Smooth muscle cell (in vitro differentiated cells): ENCODE measurements around the gene ALDOC. TPM values are rescaled to one million over a fixed set of nuclear protein-coding genes. Genes with fewer than 3 reads are reported as not detected.
A peak's percentile ranks its signal among the peaks of the same experiment; 100 is the strongest.

ENCODE experiments used
- DNase-seq: peaks from one replicate; lab custom pipeline; 2025; ENCODE audit not compliant: unreplicated experiment; lab: John Stamatoyannopoulos, UW
- H2AFZ ChIP-seq: fragments of 200-600 bp; sonication (generic); 2 replicates; pipeline ENCODE4 v1.6.0; 2016; ENCODE audit warnings: antibody characterized with exemption, low read depth, mild to moderate bottlenecking
- H3F3A ChIP-seq: fragments of 200-600 bp; sonication (generic); 2 replicates; pipeline ENCODE4 v1.6.0; 2017; ENCODE audit warnings: antibody characterized with exemption, low read depth
- H3K27ac ChIP-seq: fragments of 200-600 bp; sonication (generic); 2 replicates; pipeline ENCODE4 v1.5.1; 2016; ENCODE audit warnings: low read depth, mild to moderate bottlenecking
- H3K27me3 ChIP-seq: fragments of 200-600 bp; sonication (generic); 2 replicates; pipeline ENCODE4 v1.6.1; 2016; ENCODE audit warnings: low read depth, mild to moderate bottlenecking
- H3K36me3 ChIP-seq: fragments of 200-600 bp; sonication (generic); 2 replicates; pipeline ENCODE4 v1.5.1; 2016; ENCODE audit warnings: low read depth
- H3K4me1 ChIP-seq: fragments of 200-600 bp; sonication (generic); 2 replicates; pipeline ENCODE4 v1.5.1; 2016; ENCODE audit warnings: low read depth
- H3K4me2 ChIP-seq: fragments of 200-600 bp; sonication (generic); 2 replicates; pipeline ENCODE4 v1.6.0; 2016; ENCODE audit warnings: mild to moderate bottlenecking
- H3K4me3 ChIP-seq: fragments of 200-600 bp; sonication (generic); 2 replicates; pipeline ENCODE4 v1.5.1; 2016; ENCODE audit warnings: mild to moderate bottlenecking
- H3K79me2 ChIP-seq: fragments of 200-600 bp; sonication (generic); 2 replicates; pipeline ENCODE4 v1.6.0; 2016; ENCODE audit warnings: low read depth, mild to moderate bottlenecking
- H3K9ac ChIP-seq: fragments of 200-600 bp; sonication (generic); 2 replicates; pipeline ENCODE4 v1.6.0; 2016; ENCODE audit warnings: low read depth
- H3K9me3 ChIP-seq: fragments of 200-600 bp; sonication (generic); replicated peaks from 2 replicates; pipeline ENCODE4 v1.5.1; 2016; ENCODE audit warnings: low read depth
- H4K20me1 ChIP-seq: fragments of 200-600 bp; sonication (generic); 2 replicates; pipeline ENCODE4 v1.6.0; 2016; ENCODE audit warnings: low read depth
- CTCF ChIP-seq: fragments of 200-600 bp; sonication (generic); IDR thresholded peaks from 2 replicates; pipeline ENCODE4 v1.5.1; 2017; ENCODE audit warnings: borderline replicate concordance, mild to moderate bottlenecking, antibody characterized with exemption; ENCODE audit not compliant: insufficient read depth, poor library complexity, severe bottlenecking
- WGBS: methylation state at CpG from one replicate; pipeline ENCODE4 v1.1.7; 2016; ENCODE audit warnings: low lambda C conversion rate; 5-methylcytosine and 5-hydroxymethylcytosine counted together
- polyA plus RNA-seq: library from polyadenylated mRNA; unstranded; fragments of >200 nt; fragmentation: Nextera tagmentation; extraction: Ambion mirVana; gene quantifications from 2 replicates; pipeline ENCODE4 v1.2.1, GENCODE V29; 2016
- total RNA-seq: library from RNA; depleted of rRNA; stranded (reverse); fragments of >200 nt; gene quantifications from 2 replicates; pipeline ENCODE4 v1.2.3, GENCODE V29; 2014

ALDOC gene
- 72.6 and 106 TPM in 2 replicates for total RNA-seq
- 61.7 and 71.5 TPM in 2 replicates for polyA plus RNA-seq

DNA sequence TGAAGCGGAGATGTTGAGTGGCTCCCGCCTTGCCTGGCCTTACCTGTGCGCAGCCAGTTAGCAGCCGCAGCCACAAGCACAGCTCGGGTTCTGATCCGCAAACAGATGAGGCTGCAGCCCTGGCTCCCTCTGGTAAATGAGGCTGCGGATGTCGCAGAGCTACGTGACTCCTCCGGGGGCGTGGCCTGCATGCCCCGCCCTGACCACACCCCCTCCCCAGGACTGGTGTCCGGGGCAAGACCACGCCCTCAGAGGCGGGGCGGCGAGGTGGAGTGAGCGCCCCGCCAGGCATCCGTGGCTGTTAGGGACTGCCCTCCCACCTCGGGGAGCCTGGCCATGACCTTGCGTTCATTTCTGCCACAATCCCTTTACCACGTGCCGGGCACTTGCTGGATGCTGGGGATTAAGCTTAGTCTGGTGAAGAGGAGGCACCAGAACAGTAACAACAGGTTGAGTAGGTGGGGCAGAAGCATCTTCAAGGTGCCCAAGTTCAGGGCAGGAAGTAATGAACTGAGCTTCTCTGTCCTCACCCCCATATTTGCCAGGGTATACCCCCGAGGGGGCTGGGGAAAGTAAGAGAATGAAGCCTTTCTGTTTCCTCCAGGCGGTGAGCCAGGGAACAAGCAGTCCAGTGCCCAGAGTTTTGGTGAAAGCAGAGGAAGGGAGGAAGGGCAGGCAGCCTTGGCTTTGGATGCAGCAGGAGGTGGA is at the start of gene ALDOC:
ALDOC (minus strand) TSS at position 138 of the 708 bp plus-strand sequence. CDS start 1,363 bp downstream, outside the sequence.
- H4K20me1 ChIP-seq, result no peaks in the 10 kb centered on the region
- 9% methylated on average over 23 of the region's 26 CpGs for WGBS
- no peaks in the 10 kb centered on the region for H3K36me3 ChIP-seq
- no peak for TF ChIP-seq CTCF
- H3K4me2 ChIP-seq, result peak within 1 kb of the TSS; percentile 86
- peaks cover 5% of the 10 kb centered on the region for H3K4me1 ChIP-seq
- no peaks in the 10 kb centered on the region for H3K79me2 ChIP-seq
- H3K9ac ChIP-seq, result no peak within 1 kb of the TSS
- DNase-seq, result peak; percentile 75
- H3F3A ChIP-seq, result peaks cover 3% of the 10 kb centered on the region
- peak within 1 kb of the TSS; percentile 37 for H3K4me3 ChIP-seq
- no peak within 1 kb of the TSS for H3K27ac ChIP-seq
- H3K9me3 ChIP-seq, result no peaks in the 10 kb centered on the region
- H3K27me3 ChIP-seq, result no peaks in the 10 kb centered on the region
- H2AFZ ChIP-seq, result peak within 1 kb of the TSS; percentile 60

GRCh38 chr17:28624148-28624547 is 47.5 kb upstream of the ALDOC start:
- Histone ChIP-seq H2AFZ (no peak overlapping the region), H3K27me3 (no peaks in the 10 kb centered on the region), H3F3A (no peaks in the 10 kb centered on the region), H3K27ac (no peak overlapping the region), H3K4me3 (no peak overlapping the region), H3K36me3 (peaks cover 26% of the 10 kb centered on the region), H4K20me1 (no peaks in the 10 kb centered on the region), H3K4me2 (no peak overlapping the region), H3K9ac (no peak overlapping the region), H3K4me1 (no peaks in the 10 kb centered on the region), H3K79me2 (no peaks in the 10 kb centered on the region), H3K9me3 (no peaks in the 10 kb centered on the region)
- no peak for TF ChIP-seq CTCF
- 98% methylated on average over 2 of the region's 2 CpGs for WGBS
- no peak for DNase-seq

DNA sequence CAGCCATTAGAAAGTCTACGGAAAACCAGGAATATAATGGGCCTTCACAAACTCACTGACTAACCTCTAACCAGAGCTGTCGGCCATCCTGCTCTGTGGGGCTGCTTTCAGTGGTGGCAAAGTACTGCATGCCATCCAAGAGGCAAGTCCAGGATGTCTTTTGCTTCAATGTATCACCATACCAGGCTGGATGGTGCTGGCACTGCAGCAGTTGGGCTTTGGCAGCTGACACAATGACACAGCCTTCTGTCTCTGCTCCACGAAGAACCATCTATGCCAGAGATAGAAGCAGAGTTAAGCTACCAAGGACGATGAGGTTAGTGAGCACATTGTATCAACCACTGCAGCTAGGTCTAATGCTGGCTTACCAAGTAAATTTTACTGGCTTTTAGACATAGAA is 47.0 kb upstream of the ALDOC start:
- no peak overlapping the region for H3K4me3 ChIP-seq
- no peak for TF ChIP-seq CTCF

DNA sequence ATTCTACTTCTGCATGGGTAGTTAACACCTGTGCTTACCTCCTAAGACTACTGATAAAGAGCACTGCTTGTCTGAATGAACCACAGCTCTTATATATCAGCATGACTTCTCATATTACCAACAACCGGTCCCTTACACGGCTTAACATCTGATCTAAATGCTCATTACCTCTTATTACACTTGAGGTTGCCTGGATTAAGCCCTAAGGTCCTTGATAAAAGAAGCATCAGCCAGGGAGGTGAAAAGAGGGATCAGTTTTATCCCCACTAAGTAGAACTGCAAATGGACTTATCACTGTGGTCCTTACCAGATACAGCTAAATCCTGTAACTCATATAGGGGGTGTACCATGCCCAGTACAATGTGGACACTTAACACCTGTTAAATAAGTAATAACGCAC is 45.5 kb upstream of the ALDOC start:
- no peak for TF ChIP-seq CTCF
- H3F3A ChIP-seq, result no peaks in the 10 kb centered on the region
- no peak overlapping the region for H2AFZ ChIP-seq
- H3K27me3 ChIP-seq, result no peaks in the 10 kb centered on the region
- no peak overlapping the region for H3K4me2 ChIP-seq
- H3K27ac ChIP-seq, result no peak overlapping the region
- 99% methylated on average over 3 of the region's 3 CpGs for WGBS
- no peak for DNase-seq
- no peak overlapping the region for H3K9ac ChIP-seq
- H4K20me1 ChIP-seq, result no peaks in the 10 kb centered on the region
- H3K4me1 ChIP-seq, result no peaks in the 10 kb centered on the region
- H3K4me3 ChIP-seq, result no peak overlapping the region
- H3K36me3 ChIP-seq, result peaks cover 37% of the 10 kb centered on the region
- H3K79me2 ChIP-seq, result no peaks in the 10 kb centered on the region
- H3K9me3 ChIP-seq, result no peaks in the 10 kb centered on the region

More for the DNA sequence above, 47.0 kb upstream of the ALDOC start:
- no peak for DNase-seq
- Histone ChIP-seq H3K79me2 (no peaks in the 10 kb centered on the region), H3K4me2 (no peak overlapping the region), H3K9me3 (no peaks in the 10 kb centered on the region), H3K27ac (no peak overlapping the region), H3K9ac (no peak overlapping the region), H3K27me3 (no peaks in the 10 kb centered on the region), H4K20me1 (no peaks in the 10 kb centered on the region), H3K36me3 (peaks cover 28% of the 10 kb centered on the region), H3K4me1 (no peaks in the 10 kb centered on the region), H3F3A (no peaks in the 10 kb centered on the region), H2AFZ (no peak overlapping the region)
- 92% methylated on average over 4 of the region's 4 CpGs for WGBS
